Fibroblast of skin of scalp (primary cell): Measurements from ENCODE around the gene GFPT2.
A peak's percentile ranks its signal among the peaks of the same experiment; 100 is the strongest.

Source experiments
- DNase-seq: peaks from one replicate; pipeline ENCODE4 v3.0.0-alpha.2; 2013

The GFPT2 gene

GRCh38 chr5:180378438-180379344 is 25.6 kb upstream of the GFPT2 start:
- DNase-seq = no peak

GRCh38 chr5:180377556-180378197 is 24.5 kb upstream of the GFPT2 start:
- DNase-seq = no peak

GRCh38 chr5:180376511-180376910 is 23.4 kb upstream of the GFPT2 start:
- no peak for DNase-seq

- DNase-seq = no peak
Measured at GRCh38 chr5:180375955-180376354, 22.8 kb upstream of the GFPT2 start.

GRCh38 chr5:180375291-180375690 is 22.2 kb upstream of the GFPT2 start:
- DNase-seq = no peak

- no peak for DNase-seq
Measured at GRCh38 chr5:180373870-180374269, 20.7 kb upstream of the GFPT2 start.

GRCh38 chr5:180373454-180373853 is 20.3 kb upstream of the GFPT2 start:
- no peak for DNase-seq

GRCh38 chr5:180371949-180372348 is 18.8 kb upstream of the GFPT2 start:
- no peak for DNase-seq

- DNase-seq = no peak
Measured at GRCh38 chr5:180370861-180371641, 17.9 kb upstream of the GFPT2 start.

GRCh38 chr5:180367991-180368390 is 14.9 kb upstream of the GFPT2 start:
- DNase-seq = no peak

GRCh38 chr5:180367300-180367699 is 14.2 kb upstream of the GFPT2 start:
- no peak for DNase-seq

GRCh38 chr5:180366326-180366725 is 13.2 kb upstream of the GFPT2 start:
- peak; percentile 17 for DNase-seq

GRCh38 chr5:180365829-180366228 is 12.7 kb upstream of the GFPT2 start:
- no peak for DNase-seq

- DNase-seq = no peak
Measured at GRCh38 chr5:180364306-180364856, 11.2 kb upstream of the GFPT2 start.

- no peak for DNase-seq
Measured at GRCh38 chr5:180360078-180360957, 7.2 kb upstream of the GFPT2 start.

GRCh38 chr5:180358694-180359093 is 5.6 kb upstream of the GFPT2 start:
- no peak for DNase-seq

- no peak for DNase-seq
Measured at GRCh38 chr5:180358179-180358578, 5.0 kb upstream of the GFPT2 start.

- no peak for DNase-seq
Measured at GRCh38 chr5:180354966-180355365, 1.8 kb upstream of the GFPT2 start.

- DNase-seq = no peak
Measured at GRCh38 chr5:180353980-180354452, 880 bp upstream of the GFPT2 start.

- peak; percentile 25 for DNase-seq
Measured at GRCh38 chr5:180352116-180353047, 754 bp downstream of the GFPT2 start.
